HG03175 (cell line): ENCODE measurements around the gene CES3.
A peak's percentile ranks its signal among the peaks of the same experiment; 100 is the strongest.
"Not testable (repeated sequence)": the region's sequence is repeated elsewhere in the genome, so short reads cannot be mapped to it uniquely, and the experiment has no call there.

ENCODE experiments used
- ATAC-seq: cut with Tn5 transposase; IDR thresholded peaks from one replicate; pipeline ENCODE4 v1.9.1; 2021; ENCODE audit warnings: mild to moderate bottlenecking, moderate library complexity; ENCODE audit not compliant: unreplicated experiment

CES3 gene

DNA sequence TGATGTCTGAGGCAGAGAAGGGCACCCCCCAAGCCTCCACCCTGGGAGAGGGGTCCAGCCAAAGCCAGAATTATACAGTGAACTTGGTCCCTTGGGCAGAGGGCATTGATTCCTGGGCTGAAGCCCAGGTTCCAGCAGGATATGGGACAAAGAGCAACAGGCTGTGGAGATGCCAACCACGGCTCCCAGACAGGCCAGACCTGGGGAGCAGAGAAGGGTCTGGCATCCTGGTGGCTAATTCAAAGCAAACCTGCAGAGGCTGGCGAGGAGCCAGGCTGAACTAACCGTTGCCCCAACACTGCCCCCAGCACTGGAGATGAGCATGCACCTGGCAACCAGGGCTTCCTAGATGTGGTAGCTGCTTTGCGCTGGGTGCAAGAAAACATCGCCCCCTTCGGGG is 3.0 kb downstream of the CES3 start:
- no peak for ATAC-seq

DNA sequence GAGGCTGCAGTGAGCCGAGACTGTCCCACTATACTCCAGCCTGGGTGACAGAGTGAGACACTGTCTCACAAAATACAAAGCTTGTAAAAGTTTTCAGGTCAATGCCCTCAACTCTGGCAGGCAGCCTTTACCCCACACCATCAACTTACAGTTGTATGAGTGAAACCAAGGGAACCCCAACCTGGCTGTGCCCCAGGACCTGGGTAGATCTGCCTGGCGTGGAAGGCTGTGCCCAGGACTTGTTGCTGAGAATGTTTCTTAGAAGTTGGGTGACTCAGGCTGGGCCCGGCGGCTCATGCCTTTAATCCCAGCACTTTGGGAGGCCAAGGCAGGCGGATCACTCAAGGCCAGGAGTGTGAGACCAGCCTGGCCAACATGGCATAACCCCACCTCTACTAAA is 7.8 kb downstream of the CES3 start:
- ATAC-seq = no peak

DNA sequence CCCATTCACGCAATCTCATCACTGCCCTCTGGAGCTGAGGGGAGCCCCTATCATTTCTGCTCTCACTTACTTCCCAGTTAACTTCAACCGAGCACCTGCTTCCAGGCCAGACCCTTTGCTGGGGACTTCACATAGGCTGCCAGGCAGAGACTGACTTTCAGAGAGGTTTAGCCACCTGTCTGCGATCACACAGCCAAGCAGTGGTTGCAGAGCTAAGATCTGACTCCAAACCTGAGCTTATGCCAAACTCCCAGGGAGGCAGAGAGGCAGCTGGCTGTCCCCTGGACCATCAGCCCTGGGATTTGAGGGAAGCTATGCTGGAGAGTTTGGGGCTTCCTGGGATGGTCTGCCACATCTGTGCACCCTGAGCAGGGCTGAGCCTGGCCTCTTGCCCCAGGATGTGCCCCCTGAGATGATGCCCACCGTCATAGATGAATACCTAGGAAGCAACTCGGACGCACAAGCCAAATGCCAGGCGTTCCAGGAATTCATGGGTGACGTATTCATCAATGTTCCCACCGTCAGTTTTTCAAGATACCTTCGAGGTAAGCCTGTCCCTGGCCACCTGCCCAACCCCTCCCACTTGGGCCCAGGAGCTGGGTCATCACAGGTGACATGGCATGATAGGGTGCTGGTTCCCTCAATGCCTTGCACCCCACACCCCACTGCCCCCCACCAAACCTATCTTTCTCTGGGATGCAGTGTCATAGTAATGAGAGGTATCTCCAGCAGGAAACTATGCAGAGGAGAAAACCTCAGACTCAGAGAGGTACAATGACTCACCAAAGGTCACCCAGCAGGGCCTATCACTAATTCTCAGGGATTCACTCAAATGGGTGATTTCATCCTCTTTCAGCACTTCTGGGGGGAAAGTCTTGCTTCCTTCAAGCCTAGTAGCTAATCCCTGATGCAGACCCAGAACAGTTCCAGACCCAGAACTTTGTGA is 10.0 kb downstream of the CES3 start:
- ATAC-seq = no peak

DNA sequence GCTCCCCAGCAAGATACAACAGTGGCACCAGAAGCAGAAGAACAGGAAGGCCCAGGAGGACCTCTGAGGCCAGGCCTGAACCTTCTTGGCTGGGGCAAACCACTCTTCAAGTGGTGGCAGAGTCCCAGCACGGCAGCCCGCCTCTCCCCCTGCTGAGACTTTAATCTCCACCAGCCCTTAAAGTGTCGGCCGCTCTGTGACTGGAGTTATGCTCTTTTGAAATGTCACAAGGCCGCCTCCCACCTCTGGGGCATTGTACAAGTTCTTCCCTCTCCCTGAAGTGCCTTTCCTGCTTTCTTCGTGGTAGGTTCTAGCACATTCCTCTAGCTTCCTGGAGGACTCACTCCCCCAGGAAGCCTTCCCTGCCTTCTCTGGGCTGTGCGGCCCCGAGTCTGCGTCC is 11.9 kb downstream of the CES3 start:
- ATAC-seq = no peak

DNA sequence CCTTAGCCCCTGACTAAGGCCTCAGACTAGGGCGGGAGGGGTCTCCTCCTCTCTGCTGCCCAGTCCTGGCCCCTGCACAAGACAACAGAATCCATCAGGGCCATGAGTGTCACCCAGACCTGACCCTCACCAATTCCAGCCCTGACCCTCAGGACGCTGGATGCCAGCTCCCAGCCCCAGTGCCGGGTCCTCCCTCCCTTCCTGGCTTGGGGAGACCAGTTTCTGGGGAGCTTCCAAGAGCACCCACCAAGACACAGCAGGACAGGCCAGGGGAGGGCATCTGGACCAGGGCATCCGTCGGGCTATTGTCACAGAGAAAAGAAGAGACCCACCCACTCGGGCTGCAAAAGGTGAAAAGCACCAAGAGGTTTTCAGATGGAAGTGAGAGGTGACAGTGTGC is 12.7 kb downstream of the CES3 start:
- ATAC-seq = no peak

DNA sequence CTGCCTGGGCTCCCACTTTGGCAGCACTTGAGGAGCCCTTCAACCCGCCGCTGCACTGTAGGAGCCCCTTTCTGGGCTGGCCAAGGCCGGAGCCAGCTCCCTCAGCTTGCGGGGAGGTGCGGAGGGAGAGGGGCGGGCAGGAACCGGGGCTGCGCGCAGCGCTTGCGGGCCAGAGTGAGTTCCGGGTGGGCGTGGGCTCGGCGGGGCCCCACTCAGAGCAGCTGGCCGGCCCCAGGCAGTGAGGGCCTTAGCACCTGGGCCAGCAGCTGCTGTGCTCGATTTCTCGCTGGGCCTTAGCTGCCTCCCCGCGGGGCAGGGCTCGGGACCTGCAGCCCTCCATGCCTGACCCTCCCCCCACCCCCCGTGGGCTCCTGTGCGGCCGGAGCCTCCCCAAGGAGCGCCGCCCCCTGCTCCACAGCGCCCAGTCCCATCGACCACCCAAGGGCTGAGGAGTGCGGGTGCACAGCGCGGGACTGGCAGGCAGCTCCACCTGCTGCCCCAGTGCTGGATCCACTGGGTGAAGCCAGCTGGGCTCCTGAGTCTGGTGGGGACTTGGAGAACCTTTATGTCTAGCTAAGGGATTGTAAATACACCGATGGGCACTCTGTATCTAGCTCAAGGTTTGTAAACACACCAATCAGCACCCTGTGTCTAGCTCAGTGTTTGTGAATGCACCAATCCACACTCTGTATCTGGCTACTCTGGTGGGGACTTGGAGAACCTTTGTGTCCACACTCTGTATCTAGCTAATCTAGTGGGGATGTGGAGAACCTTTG is 13.3 kb downstream of the CES3 start:
- not testable (repeated sequence) for ATAC-seq

DNA sequence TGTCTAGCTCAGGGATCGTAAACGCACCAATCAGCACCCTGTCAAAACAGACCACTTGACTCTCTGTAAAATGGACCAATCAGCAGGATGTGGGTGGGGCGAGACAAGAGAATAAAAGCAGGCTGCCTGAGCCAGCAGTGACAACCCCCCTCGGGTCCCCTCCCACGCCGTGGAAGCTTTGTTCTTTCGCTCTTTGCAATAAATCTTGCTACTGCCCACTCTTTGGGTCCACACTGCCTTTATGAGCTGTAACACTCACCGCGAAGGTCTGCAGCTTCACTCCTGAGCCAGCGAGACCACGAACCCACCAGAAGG is 13.8 kb downstream of the CES3 start:
- ATAC-seq = not testable (repeated sequence)

DNA sequence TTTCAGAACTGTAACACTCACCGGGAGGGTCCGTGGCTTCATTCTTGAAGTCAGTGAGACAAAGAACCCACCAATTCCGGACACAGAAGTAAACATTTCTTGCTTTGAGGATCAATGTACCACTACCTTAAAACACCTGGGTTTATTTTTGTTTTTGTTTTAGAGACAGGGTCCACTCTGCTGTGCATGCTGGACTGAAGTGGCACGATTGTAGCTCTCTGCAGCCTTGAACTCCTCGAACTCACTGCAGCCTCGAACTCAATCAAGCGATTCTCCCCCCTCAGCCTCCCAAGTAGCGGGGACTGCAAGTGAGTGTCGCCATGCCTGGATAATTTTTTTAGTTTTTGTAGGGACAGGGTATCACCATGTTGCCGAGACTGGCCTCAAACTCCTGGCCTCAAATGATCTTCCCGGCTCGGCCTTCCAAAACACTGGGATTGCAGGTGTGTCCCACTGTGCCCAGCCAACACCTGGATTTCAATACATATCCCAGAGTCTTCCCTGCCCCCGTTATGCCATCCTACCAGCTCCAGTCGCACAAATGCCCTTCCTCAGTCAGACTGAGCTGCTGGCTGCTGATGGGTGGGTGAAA is 14.3 kb downstream of the CES3 start:
- ATAC-seq = no peak

DNA sequence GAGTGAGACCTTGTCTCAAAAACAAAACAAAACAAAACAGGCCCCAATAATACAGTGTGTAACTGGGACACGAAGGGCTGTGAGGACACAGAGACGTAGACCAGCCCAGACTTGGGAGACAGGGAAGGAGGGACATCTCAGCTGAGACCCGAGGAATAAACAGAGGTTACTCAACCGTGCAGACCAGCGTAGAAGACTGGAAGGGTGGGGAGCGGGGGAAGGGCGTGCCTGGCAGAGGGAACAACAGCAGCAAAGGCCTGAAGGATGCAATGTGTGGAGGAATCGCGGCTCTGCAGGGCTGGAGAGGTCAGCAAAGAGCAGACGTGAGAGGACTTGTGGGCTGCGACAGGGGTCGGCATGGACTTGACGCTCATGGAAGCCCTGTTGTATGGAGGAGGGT is 15.7 kb downstream of the CES3 start:
- no peak for ATAC-seq

DNA sequence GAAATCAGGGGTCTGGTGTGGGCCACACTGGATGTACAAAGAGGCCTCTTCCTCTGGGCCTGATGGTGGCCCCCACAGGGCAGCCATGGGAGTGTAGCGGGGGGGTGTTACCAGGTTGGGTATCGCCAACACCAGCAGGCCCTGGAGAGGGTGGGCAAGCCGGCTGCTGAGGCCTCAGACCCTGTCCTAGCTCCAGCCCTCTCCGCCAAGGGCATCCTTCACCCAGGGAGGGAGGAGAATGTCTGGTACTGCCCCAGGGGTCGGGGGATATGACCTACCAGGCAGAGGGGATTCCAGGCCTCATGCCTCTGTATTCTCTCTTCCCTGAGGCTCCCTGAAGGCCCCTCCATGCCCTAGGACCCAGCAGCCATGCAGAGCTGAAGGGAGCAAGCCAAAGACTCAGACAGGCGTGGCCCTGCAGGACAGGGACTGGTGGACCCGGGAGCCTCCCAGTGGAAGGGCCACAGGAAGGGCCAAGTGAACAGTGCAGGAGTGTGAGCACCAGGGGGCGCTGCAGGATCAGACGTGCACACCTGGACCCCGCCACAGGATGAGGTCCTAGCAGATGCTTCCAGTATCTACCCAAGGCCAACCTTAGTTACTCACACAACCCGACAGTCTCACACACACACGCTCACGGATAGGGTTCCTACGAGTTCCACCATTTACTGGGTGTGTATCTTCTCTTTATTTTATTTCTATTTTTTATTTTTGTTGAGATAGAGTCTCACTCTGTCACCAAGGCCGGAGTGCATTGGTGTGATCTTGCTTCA is 16.5 kb downstream of the CES3 start:
- ATAC-seq = peak; percentile 76

DNA sequence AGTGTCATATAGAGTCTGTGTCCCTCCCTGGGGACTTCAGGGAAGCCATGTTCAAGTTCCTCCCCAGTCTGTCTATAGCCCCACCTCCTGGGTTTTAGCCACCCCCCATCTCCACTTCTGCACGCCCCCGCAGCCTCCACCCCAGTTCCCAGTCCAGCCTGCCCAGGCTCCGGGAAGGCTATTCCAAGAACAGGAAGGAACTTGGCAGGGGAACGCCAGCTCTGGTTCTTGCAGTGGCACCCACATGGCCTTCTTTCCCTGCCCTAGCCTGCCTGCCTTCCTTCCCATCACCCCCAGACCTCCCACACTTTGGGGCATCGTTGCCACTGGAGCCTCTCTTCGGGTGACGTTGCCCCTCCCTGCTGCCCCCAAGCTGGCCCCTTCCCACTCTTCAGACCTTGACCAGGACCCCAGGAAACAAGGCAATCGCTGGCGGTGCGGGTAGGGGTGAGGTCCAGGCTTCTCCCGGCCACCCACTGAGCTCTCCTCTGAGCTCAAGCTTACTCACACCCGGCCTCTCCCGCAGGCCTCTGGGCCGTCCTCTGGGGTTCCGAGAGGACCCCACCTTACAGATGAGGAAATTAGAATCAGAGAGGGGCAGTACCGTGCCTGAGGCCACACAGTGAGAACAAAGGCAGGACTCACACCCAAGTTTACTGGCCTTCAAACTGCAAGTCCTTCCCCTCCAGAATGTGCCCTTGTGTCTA is 18.1 kb downstream of the CES3 start:
- no peak for ATAC-seq

DNA sequence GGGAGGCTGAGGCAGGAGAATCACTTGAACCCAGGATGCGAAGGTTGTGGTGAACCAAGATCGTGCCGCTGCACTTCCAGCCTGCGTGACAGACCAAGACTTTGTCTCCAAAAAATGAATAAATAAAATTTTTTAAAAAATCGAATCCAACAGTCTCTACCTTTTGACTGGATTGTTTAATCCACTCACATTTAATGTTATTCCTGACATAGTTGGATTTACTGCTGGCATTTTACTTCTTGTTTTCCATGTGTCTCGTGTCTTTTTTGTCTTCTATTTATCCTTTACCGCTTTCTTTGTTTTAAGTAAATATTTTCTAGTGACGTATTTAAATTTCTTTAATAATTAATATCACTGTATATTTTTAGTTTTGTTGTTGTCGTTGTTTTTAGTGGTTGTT is 22.0 kb downstream of the CES3 start:
- no peak for ATAC-seq

DNA sequence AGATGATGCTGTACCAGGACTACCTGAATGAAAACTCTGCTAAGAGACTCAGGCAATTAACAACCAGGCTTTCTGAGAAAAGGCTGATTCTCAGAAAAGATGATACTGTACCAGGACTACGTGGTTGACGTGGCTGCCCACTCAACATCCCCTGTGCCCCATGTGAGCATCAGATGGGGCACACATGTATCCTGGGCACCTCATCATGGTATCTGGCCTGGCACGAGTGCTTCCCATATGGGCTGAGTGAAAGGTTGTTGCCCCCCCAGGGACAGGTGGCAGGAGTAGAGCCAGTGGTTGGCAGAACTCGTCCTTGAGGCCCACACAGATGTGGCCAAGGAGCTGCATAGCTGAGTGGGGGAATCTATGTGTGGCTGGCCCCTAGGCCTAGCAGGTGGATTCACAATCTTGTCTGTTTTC is 23.8 kb downstream of the CES3 start:
- ATAC-seq = no peak

DNA sequence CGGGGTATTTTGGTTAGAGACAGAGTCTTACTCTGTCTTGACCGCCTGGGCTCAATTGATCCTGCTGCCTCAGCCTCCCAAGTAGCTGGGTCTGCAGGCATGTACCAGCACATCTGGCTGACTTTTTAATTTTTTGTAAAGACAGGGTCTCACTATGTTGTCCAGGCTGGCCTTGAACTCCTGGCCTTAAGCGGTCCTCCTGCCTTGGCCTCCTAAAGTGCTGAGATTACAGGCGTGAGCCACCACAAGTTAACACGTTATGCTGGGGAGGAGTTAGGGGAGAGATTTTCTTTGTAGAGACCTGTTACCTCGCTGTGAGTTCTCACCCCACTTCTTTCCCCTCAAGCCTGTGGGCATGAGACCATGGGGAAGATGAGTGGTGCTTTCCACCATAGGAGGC is 25.5 kb downstream of the CES3 start:
- ATAC-seq = no peak

DNA sequence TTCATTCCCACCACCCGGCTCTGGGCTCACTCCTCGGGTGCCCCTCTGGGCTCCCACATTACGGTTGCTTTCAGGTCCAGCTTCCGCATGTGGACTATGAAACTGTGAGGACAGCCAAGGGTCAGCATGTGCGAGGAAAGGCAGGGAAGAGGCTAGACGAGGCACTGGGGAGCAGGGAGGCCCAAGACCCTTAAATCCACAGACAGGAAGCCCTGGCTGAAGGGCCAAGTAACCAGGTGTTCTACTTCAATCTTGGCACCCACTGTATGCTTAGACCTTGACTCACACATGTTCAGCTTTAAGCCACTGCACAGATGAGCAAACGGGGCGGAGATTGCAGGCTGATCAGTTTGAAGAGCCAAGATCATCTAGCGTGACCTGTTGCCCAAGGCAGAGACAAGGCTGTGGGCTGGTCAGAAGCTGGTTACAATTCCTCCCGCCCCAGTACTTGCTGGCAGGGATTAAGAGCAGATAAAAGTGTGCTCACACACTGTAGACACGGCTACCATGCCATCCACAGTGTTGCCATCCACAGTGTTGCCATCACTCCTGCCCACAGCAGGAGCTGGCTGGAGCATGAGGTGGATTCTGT is 27.2 kb downstream of the CES3 start, which contains the start of gene CES4A:
Gene CES4A (plus strand): TSS at position 393 of the 592 bp plus-strand sequence. CDS start 184 bp downstream, at position 577.
- ATAC-seq = no peak

DNA sequence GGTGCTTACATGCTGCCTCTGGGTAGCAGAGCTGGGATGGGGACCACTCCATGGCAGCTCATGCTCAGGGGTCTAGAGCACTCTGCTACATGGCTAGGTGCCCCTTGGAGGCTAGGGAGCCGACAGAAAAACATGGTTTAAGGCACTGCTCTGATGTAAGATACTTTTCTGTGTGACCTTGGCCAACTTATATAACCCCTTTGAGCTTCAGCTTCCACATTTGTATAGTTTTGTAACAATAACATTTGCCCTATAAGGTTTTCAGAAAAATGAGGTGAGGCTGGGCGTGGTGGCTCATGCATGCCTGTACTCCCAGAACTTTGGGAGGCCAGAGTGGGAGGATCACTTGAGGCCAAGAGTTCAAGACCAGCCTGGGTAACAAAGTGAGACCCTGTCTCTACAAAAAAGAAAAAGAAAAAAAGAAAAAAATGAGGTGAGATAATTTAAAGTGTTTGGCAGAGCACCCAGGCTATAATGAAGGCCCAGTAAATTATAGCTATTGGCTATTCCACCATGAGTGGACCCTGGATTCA is 30.5 kb downstream of the CES3 start:
- no peak for ATAC-seq

DNA sequence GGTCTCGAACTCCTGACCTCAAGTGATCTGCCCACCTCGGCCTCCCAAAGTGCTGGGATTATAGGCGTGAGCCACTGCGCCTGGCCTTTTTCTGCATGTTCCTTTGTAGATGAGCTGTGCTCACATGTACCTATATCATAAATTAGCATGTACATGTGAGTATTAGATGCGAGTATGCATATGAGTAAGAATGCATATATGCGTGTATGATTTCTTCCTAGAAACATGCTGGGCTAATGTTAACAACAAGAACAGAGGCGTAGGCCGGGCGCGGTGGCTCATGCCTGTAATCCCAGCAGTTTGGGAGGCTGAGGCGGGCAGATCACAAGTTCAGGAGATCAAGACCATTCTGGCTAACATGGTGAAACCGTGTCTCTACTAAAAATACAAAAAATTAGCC is 32.5 kb downstream of the CES3 start:
- ATAC-seq = not testable (repeated sequence)

DNA sequence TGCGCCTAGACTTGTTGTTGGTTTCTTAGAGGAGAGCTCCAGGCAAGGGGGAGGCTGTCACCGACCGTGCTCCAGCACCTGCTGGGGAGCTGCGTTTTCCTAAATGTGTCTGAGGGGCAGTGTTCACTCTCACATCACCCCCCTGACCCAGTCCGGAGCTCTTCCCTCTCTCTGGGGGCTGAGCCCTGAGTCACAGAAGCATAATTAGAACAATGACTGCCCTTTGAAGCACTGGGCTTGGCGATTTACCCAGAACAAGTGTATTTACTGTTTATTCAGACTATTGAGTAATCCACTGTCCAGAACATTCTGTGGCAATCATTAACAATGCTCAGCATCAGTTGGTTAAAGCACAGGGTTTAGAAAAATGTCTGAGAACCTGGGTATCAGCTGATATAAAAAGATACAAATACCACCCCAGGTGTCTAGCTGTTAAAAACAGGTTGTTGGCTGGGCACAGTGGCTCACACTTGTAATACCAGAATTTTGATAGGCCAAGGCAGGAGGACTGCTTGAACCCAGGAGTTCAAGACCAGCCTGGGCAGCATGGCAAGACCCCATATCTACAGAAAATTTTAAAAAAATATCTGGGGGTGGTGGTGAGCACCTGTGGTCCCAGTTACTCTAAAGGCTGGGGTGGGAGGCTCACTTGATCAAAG is 35.4 kb downstream of the CES3 start:
- ATAC-seq = no peak

DNA sequence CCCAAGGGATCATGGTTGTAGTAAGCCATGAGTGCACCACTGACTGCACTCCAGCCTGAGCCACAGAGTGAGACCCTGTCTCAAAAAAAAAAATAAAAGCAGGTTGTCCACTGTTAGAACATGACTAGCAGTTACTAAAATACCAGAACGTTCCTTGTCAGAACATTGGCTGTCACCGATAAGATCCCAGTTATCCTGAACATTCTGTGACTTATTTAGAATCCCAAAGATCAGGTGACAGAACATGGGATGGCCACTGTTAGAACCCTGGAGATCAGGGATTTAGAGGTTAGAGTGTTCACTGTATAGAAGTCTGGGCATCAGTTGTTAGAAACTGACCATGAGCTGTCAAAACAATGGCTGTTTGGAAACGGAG is 35.9 kb downstream of the CES3 start:
- ATAC-seq = no peak
